AG10803 (cell line): Measurements from ENCODE around the gene FOXN4.

Experiments used
- DNase-seq: peaks from one replicate; pipeline ENCODE4 v3.0.0; 2010; ENCODE audit warnings: low read depth
- H3K4me3 ChIP-seq: 2 replicates; pipeline ENCODE4 v1.5.1; 2011; ENCODE audit warnings: mild to moderate bottlenecking, low read length, control low read depth
- CTCF ChIP-seq: conservative IDR thresholded peaks from 2 replicates; pipeline ENCODE4 v1.5.1; 2011; ENCODE audit warnings: mild to moderate bottlenecking, low read length, control low read depth, inconsistent platforms

FOXN4 gene

DNA sequence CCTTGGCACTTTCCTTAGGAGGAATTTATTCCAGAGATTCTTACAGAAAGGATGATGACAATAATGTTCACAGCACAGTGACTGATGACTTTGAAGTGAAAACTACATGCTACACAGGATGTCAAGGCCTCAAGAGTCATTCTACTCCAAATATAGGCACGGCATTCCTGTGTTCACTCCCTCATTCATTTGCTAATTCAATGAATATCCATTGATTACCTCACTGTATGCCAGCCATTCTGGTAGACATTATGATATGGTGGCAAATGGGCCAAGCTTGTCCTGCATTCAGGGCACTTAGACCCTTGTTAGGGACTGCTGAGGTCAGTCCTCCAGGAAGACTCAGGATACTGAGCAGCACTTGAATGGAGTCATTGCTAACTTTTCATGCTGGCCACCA lies 48.0 kb downstream of the FOXN4 start:
- H3K4me3 ChIP-seq, result no peak overlapping the region
- TF ChIP-seq CTCF, result no peak
- DNase-seq, result no peak

DNA sequence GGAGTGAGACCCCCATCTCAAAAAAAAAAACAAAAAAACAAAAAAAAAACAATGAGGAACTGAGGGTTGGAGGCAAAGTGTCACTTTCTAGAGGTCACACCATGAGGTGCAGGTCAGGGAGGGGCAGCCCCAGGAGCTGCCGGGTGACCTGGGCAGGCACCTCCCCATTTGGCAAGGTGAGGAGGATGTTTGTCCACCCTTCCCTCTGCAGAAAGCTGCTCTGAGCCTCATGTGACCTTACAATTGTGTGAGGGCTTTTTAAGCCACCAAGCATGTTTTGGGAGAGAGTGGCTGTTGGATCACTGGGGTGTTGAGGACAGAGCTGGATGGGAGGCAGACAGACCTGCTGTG lies 49.6 kb downstream of the FOXN4 start:
- TF ChIP-seq CTCF, result no peak

DNA sequence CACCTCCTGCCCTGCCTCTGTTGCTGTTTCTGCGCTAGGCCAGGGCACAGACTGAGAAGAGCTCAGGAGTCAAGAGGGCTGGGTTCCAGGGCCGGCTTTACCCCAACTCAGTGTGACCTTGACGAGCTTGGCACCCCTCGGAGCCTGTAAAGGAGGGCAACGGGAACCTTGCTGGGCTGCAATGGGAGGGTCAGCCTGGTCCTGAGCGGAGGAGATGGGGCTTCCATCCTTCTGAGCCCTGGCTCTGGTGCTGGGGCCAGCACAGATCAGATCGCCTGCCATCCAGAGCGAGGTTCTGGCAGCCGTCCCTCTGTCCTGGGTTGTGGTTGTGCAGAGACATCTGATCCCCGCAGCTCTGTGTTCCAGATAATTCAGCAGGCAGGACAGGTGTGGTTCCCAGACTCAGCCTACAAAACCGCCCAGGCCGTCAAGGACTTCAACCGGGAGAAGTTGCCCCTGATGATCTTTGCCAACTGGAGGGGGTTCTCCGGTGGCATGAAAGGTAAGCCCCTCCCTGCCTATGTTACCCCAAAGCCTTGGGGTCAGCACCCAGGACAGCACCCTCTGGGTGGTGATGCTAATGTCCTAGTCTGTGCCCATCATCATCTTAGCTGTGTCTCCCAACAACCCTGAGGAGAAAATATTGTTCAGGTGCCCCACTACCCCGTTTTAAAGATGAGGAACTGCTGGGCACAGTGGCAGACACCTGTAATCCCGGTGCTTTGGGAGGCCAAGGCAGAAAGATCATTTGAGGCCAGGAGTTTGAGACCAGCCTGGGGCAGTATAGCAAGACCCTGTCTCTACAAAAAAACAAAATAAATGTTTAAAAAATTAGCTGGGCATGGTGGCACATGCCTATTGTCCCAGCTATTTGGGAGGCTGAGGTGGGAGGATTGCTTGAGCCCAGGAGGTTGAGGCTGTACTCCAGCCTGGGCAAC lies 50.2 kb downstream of the FOXN4 start:
- no peak overlapping the region for H3K4me3 ChIP-seq
- no peak for TF ChIP-seq CTCF
- no peak for DNase-seq

More for the DNA sequence above, 49.6 kb downstream of the FOXN4 start:
- DNase-seq, result no peak
- no peak overlapping the region for H3K4me3 ChIP-seq

- TF ChIP-seq CTCF, result no peak
- no peak overlapping the region for H3K4me3 ChIP-seq
- DNase-seq, result no peak
Measured at GRCh38 chr12:109258201-109258600, 50.9 kb downstream of the FOXN4 start.

GRCh38 chr12:109256011-109256410 lies 53.1 kb downstream of the FOXN4 start:
- no peak overlapping the region for H3K4me3 ChIP-seq
- no peak for DNase-seq
- no peak for TF ChIP-seq CTCF

DNA sequence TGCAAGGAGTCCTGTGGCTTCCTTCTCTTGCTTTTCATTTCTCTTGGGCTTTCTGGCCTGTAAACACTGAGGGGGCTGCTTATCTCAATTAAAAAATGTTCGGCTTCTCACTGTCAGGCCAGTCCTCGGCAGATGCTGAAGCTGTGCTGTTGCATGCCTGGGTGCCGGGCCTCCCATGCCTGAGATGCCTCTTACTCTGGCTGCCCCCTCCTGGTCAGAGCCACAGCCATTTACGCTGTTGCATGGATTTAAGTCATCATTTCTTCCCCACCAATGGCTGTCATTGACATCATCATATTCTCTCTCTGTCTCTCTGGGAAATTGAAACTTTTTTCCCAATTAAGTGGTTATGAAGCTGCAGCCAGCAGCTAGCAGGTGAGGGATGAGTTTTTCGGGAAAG lies 53.7 kb downstream of the FOXN4 start:
- DNase-seq, result peak; percentile 32
- no peak overlapping the region for H3K4me3 ChIP-seq
- peak; percentile 19; the same call in 1 of the 2 replicates for TF ChIP-seq CTCF

- no peak for TF ChIP-seq CTCF
- H3K4me3 ChIP-seq, result no peak overlapping the region
- DNase-seq, result no peak
Measured at GRCh38 chr12:109253913-109254544, 55.1 kb downstream of the FOXN4 start.
